ENCODE data around the gene PRSS37.

Gene PRSS37, protein sequence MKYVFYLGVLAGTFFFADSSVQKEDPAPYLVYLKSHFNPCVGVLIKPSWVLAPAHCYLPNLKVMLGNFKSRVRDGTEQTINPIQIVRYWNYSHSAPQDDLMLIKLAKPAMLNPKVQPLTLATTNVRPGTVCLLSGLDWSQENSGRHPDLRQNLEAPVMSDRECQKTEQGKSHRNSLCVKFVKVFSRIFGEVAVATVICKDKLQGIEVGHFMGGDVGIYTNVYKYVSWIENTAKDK

DNA sequence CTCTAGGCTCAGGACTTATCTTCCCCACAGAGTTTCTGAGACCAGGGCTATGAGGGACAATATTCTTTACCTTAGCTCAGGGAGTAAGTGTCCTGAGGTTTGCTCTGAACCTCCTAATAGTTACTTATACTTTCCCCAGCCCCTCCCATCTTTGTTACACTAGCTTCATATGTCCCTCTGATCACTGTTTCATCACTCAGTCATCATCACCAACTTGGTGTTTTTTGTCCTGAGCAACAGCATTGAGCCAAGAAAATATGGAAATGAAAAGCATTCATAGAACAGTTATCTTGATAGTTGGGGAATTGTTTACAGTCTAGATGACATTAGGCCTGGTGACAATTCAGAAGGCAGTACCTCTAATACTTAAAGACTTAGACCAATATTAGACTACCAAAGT is at the start of gene PRSS37:
PRSS37 (minus strand) TSS at position 101 of the 400 bp plus-strand sequence. CDS start 436 bp downstream, outside the sequence.
- Histone ChIP-seq H3K27ac (ENCODE audit: poor library complexity, severe bottlenecking) (no peak within 1 kb of the TSS), H3K36me3 (ENCODE audit: low read depth) (no peaks in the 10 kb centered on the region), H3K27me3 (ENCODE audit: insufficient read depth, poor library complexity, severe bottlenecking) (no peaks in the 10 kb centered on the region), H3K9me3 (ENCODE audit: severe bottlenecking) (no peaks in the 10 kb centered on the region), H3K4me1 (ENCODE audit: insufficient read depth, poor library complexity, severe bottlenecking) (no peaks in the 10 kb centered on the region), H3K4me3 (ENCODE audit: severe bottlenecking) (no peak within 1 kb of the TSS)
- DNase-seq (ENCODE audit: low spot score) (no peak), ATAC-seq (ENCODE audit: low read depth) (no peak)
- TF ChIP-seq, protein P1, sequence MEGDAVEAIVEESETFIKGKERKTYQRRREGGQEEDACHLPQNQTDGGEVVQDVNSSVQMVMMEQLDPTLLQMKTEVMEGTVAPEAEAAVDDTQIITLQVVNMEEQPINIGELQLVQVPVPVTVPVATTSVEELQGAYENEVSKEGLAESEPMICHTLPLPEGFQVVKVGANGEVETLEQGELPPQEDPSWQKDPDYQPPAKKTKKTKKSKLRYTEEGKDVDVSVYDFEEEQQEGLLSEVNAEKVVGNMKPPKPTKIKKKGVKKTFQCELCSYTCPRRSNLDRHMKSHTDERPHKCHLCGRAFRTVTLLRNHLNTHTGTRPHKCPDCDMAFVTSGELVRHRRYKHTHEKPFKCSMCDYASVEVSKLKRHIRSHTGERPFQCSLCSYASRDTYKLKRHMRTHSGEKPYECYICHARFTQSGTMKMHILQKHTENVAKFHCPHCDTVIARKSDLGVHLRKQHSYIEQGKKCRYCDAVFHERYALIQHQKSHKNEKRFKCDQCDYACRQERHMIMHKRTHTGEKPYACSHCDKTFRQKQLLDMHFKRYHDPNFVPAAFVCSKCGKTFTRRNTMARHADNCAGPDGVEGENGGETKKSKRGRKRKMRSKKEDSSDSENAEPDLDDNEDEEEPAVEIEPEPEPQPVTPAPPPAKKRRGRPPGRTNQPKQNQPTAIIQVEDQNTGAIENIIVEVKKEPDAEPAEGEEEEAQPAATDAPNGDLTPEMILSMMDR (IDR thresholded peaks at IDR 0.05; ENCODE audit: poor library complexity, severe bottlenecking), result no peak

DNA sequence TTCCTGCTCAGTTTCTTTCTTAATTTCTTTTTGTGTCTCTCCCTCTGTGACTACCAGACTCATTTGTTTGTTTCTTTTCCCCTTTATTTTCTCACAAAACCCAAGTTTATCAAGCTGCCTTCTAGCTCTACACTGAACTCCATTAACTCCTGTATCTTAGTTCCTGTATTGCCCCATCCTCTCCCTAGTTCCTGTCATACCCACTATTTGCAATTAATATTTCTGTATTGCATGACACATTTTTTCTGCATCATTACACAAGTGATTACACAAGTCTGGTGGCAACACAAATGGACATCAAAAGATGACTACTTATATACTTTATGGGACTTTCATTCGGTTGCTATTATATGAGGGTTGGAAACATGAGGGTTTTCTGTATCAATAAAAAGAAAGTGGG is 48.0 kb upstream of the PRSS37 start:
- Histone ChIP-seq H3K4me1 (ENCODE audit: insufficient read depth, poor library complexity, severe bottlenecking) (no peaks in the 10 kb centered on the region), H3K9me3 (ENCODE audit: severe bottlenecking) (no peaks in the 10 kb centered on the region), H3K4me3 (ENCODE audit: severe bottlenecking) (no peak overlapping the region), H3K27ac (ENCODE audit: poor library complexity, severe bottlenecking) (no peak overlapping the region), H3K36me3 (ENCODE audit: low read depth) (no peaks in the 10 kb centered on the region), H3K27me3 (ENCODE audit: insufficient read depth, poor library complexity, severe bottlenecking) (no peaks in the 10 kb centered on the region)
- DNase-seq (ENCODE audit: low spot score), result no peak
- ATAC-seq (ENCODE audit: low read depth), result no peak
- TF ChIP-seq, protein P1 (IDR thresholded peaks at IDR 0.05; ENCODE audit: poor library complexity, severe bottlenecking), result no peak

DNA sequence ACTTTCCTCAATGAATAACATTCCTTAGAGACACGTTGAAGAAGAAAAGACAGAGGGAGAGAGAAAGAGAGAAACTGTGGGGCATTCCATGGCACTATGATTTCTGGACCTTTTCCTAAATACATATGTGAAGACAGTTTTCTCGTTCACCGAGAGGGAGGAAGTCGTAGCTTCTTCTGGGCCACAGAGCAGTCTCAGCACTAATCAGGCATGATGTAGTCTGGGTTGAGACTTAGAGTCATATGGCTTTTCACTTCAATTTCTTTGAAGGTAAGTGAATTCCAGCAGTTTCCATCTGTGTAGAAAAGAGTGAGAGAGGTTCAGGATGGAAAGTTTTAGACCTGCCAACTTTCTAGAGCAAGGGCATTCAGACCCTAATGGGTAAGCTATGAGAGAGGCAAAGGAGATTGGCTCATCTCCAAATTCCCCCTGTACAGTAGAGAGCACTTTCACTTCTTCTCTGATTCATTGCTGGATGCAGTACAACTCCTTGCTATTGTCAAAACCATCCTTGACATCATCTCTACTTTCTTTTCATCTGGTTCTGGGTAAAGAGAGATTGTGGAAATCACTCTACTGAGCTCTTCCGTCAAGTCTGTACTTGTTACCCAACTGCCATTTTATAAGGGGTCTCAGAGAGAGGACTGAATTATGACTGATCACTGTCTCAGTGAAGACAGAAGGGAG is 43.4 kb upstream of the PRSS37 start:
- H3K9me3 ChIP-seq (ENCODE audit: severe bottlenecking), result no peaks in the 10 kb centered on the region
- H3K4me3 ChIP-seq (ENCODE audit: severe bottlenecking), result no peak overlapping the region
- ATAC-seq (ENCODE audit: low read depth), result no peak
- H3K36me3 ChIP-seq (ENCODE audit: low read depth), result no peaks in the 10 kb centered on the region
- no peaks in the 10 kb centered on the region for H3K27me3 ChIP-seq (ENCODE audit: insufficient read depth, poor library complexity, severe bottlenecking)
- DNase-seq (ENCODE audit: low spot score), result no peak
- TF ChIP-seq, protein P1 (IDR thresholded peaks at IDR 0.05; ENCODE audit: poor library complexity, severe bottlenecking), result no peak
- H3K4me1 ChIP-seq (ENCODE audit: insufficient read depth, poor library complexity, severe bottlenecking), result no peaks in the 10 kb centered on the region
- no peak overlapping the region for H3K27ac ChIP-seq (ENCODE audit: poor library complexity, severe bottlenecking)

DNA sequence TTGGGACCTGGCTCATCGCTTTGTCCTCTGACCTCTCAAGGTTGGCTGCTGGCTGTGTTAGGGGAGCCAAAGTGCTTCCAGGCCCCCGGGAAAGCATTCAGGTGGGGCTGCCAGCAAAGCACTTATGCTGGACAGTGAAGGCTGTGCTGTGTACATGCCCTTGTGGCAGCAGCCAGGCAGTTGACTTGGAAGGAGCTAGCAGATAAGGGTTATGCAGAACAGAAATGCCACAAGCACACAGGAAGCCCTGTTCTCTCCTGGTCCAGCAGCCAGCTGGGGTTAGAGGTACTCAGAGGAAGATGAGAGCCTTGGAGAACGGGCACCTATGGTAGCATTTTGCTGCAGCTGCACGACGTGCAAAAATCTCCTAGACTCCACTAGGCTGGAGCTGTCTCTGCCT is 39.7 kb upstream of the PRSS37 start:
- Histone ChIP-seq H3K4me1 (ENCODE audit: insufficient read depth, poor library complexity, severe bottlenecking) (no peaks in the 10 kb centered on the region), H3K27me3 (ENCODE audit: insufficient read depth, poor library complexity, severe bottlenecking) (no peaks in the 10 kb centered on the region), H3K27ac (ENCODE audit: poor library complexity, severe bottlenecking) (no peak overlapping the region), H3K9me3 (ENCODE audit: severe bottlenecking) (no peaks in the 10 kb centered on the region), H3K36me3 (ENCODE audit: low read depth) (no peaks in the 10 kb centered on the region), H3K4me3 (ENCODE audit: severe bottlenecking) (no peak overlapping the region)
- TF ChIP-seq, protein P1 (IDR thresholded peaks at IDR 0.05; ENCODE audit: poor library complexity, severe bottlenecking), result no peak
- ATAC-seq (ENCODE audit: low read depth) (no peak), DNase-seq (ENCODE audit: low spot score) (no peak)

DNA sequence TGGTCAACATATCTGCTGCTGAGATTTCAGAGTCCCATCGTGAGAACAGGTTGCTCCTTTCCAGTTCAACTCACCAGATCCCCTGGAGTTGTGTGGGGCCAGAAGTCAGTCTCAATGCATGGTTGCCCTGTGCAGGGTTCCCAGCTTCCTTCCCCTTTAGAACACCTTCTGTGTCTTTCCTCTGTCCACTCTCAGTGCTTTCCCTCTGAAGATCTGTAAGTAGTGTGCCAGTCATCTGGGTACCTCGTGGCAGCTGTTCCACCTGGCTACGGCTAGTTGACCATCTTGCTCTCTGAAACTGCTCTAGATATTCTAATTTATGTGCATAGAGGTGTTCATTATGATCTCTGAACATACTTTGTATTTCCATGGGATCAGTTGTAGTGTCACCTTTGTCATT is 36.1 kb upstream of the PRSS37 start:
- no peak overlapping the region for H3K4me3 ChIP-seq (ENCODE audit: severe bottlenecking)

More for the DNA sequence above, 36.1 kb upstream of the PRSS37 start:
- Histone ChIP-seq H3K9me3 (ENCODE audit: severe bottlenecking) (no peaks in the 10 kb centered on the region), H3K36me3 (ENCODE audit: low read depth) (no peaks in the 10 kb centered on the region), H3K27ac (ENCODE audit: poor library complexity, severe bottlenecking) (no peak overlapping the region), H3K4me1 (ENCODE audit: insufficient read depth, poor library complexity, severe bottlenecking) (no peaks in the 10 kb centered on the region), H3K27me3 (ENCODE audit: insufficient read depth, poor library complexity, severe bottlenecking) (no peaks in the 10 kb centered on the region)
- TF ChIP-seq, protein P1 (IDR thresholded peaks at IDR 0.05; ENCODE audit: poor library complexity, severe bottlenecking), result no peak
- ATAC-seq (ENCODE audit: low read depth), result no peak
- no peak for DNase-seq (ENCODE audit: low spot score)

Data from RWPE2 (cell line).